GM18505 (cell line): ENCODE results near the gene TOGARAM1.
"Not testable (repeated sequence)": the region's sequence is repeated elsewhere in the genome, so short reads cannot be mapped to it uniquely, and the experiment has no call there.

Experiments
- ATAC-seq: cut with Tn5 transposase; IDR thresholded peaks from one replicate; pipeline ENCODE4 v1.9.1; 2021; ENCODE audit not compliant: unreplicated experiment
- POLR2A ChIP-seq: IDR thresholded peaks from 4 replicates; pipeline ENCODE4 v1.6.1; 2011; ENCODE audit warnings: borderline replicate concordance; ENCODE audit not compliant: insufficient read depth, insufficient read length; ENCODE audit errors: extremely low read depth

TOGARAM1 gene

DNA sequence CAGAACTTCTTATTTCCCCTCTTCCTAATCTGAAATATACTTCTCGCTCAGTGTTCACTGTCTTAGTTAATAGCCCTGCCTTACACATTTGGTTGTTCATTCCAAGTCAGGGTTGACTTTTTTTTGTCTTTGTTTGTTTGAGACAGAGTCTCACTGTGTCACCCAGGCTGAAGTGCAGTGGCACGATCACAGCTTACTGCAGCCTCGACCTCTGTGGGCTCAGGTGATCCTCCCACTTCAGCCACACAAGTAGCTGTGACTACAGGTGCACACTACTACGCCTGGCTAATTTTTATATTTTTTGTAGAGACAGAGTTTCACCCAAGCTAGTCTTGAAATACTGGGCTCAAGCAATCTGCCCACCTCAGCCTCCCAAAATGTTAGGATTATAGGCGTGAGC is 79.7 kb downstream of the TOGARAM1 start:
- no peak for ATAC-seq
- no peak for TF ChIP-seq POLR2A

GRCh38 chr14:45044638-45045037 is 82.6 kb downstream of the TOGARAM1 start:
- no peak for TF ChIP-seq POLR2A
- ATAC-seq = no peak

DNA sequence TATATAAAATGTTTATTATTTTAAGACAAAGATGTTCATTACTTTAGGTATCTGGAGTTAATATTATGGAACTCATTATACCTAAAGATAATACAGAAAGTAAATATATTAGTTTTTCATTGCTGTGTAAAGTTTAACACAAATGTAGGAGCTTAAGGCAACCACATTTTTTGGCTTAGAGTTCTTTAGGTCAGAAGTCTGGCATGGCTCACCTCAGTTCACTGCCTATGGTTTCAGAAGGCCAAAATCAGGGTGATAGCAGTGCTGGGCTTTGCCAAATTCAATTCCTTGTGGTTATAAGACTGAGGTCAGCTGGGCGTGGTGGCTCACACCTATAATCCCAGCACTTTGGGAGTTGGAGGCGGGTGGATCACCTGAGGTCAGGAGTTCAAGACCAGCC is 86.4 kb downstream of the TOGARAM1 start:
- no peak for ATAC-seq
- no peak for TF ChIP-seq POLR2A

GRCh38 chr14:45051180-45051579 is 89.2 kb downstream of the TOGARAM1 start:
- TF ChIP-seq POLR2A = no peak
- ATAC-seq = no peak

- ATAC-seq = no peak
- TF ChIP-seq POLR2A = no peak
Observed at GRCh38 chr14:45051896-45052295, 89.9 kb downstream of the TOGARAM1 start.

- ATAC-seq = no peak
- no peak for TF ChIP-seq POLR2A
Observed at GRCh38 chr14:45057349-45057748, 95.4 kb downstream of the TOGARAM1 start.

GRCh38 chr14:45057881-45058364 is 95.9 kb downstream of the TOGARAM1 start:
- ATAC-seq = no peak
- TF ChIP-seq POLR2A = no peak

DNA sequence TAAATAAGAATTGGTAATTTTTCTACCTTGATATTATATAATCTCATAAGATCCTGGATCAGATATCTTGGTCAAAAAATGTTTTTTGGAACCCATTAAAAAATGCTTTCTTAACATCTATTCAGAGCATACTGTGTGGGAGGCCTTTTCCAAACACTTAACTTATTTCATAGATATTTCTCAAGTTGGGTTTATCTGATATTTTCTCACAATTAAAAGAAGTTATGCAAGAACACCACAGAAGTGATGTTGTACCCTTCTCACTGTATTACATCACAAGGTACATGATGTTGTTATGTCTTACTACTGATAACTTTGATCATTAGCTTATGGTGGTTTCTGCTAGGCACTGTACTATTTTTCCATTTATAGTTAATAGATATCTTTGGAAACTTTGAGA is 98.6 kb downstream of the TOGARAM1 start:
- TF ChIP-seq POLR2A = no peak
- ATAC-seq = no peak

DNA sequence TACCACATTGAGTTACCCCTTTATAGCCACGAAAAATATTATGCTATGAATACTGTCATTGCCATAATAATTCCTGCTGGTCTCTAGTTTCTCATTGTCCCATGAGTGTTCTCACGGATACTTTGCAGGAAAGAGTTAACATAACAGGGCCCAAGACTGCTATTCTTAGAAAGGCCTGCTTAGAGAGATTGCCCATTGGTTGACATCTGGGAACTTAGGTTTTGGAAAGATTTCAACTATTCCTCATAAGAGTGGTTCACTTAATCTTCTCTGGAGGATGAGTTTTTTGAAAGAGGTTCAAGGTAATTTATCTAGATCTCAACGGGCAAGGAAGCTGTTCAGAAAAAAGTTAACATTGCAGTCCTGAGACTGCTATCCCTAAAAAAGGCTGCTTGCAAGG is 103.5 kb downstream of the TOGARAM1 start:
- no peak for TF ChIP-seq POLR2A
- ATAC-seq = no peak

GRCh38 chr14:45065956-45066355 is 104.0 kb downstream of the TOGARAM1 start:
- no peak for TF ChIP-seq POLR2A
- ATAC-seq = no peak

DNA sequence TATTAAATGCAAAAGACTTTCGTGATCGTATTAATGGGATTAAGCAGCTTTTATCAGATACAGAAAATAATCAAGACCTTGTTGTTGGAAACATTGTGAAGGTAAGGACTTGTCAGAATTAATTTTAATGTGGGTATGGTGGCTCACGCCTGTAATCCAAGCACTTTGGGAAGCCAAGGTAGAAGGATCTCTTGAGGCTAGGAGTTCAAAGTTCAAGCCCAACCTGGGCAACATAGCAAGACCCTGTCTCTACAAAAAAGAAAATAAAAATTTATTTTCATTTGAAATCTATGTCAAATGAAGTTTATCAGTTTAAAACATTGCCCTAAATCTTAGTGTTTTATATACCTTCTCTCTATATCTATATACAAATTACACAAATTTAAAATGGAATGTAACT is 104.7 kb downstream of the TOGARAM1 start:
- no peak for TF ChIP-seq POLR2A
- no peak for ATAC-seq

DNA sequence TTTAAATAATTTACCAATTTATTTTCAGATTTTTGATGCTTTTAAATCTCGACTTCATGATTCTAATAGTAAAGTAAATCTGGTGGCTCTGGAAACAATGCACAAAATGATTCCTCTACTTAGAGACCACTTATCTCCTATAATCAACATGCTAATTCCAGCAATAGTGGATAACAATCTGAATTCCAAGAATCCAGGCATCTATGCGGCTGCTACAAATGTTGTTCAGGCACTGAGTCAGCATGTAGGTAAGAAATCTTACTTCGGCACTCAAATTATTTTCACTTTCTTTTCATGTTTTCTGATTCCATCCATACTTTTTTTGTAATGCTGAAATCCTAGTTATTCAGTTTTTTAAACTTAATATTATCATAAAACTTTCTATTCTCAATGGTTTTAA is 106.4 kb downstream of the TOGARAM1 start:
- TF ChIP-seq POLR2A = no peak
- no peak for ATAC-seq

DNA sequence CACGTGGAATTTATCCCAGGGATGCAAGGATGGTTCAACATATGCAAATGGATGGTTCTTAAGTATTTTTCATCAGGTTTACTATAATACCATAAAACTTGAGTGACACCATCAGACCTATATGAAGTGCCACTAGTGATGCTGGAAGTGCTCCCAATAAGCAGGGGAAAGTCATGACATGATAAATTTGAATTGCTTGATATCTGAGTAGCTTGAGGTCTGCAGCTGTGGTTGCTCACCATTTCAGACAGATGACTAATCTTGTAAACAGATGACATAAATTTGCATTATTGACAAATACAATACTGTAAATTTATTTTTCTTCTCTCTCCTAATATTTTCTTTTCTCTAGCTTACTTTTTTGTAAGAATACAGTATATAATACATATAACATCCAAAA is 108.2 kb downstream of the TOGARAM1 start:
- TF ChIP-seq POLR2A = no peak
- no peak for ATAC-seq

GRCh38 chr14:45072126-45072525 is 110.1 kb downstream of the TOGARAM1 start:
- ATAC-seq = no peak
- TF ChIP-seq POLR2A = no peak

DNA sequence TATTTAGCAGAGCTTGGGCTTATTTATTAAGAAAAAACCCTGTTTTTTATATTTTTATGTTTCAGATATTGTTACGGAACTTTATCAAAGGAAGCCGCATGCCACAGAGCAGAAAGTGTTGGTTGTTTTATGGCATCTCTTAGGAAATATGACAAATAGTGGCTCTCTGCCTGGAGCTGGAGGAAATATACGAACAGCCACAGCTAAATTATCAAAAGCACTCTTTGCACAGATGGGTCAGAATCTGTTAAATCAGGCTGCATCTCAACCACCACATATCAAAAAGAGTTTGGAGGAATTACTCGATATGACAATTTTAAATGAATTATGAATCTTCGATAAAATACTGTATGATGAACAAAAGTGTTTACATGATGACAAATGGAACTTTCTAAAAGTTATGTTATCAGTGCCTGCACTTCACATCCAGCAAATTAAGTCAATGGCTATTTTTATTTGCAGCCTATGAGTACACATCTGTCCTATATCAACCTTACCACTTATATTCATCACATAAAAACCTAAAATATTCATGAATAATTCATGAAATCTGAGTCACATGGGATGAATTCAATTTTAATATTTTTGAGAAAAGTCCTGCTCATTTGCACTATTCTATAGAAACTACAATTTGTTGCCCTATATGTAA is 111.4 kb downstream of the TOGARAM1 start:
- no peak for ATAC-seq
- TF ChIP-seq POLR2A = no peak

DNA sequence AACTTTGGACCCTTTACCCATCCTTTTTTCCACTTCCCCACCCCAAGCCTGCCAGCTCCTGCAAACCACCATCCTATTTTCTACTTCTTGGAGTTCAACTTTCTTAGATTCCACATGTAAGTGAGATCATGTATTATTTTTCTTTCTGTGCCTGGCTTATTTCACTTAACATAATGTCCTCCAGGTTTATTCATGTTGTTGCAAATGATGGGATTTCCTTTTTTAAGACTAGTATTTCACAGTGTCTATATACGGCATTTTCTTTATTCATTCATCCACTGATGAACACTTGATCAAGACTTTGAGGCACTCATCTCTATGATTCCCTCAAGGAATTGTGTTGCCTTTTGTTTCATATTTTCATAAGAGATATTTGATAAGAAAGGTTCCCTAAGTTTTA is 116.3 kb downstream of the TOGARAM1 start:
- no peak for TF ChIP-seq POLR2A

DNA sequence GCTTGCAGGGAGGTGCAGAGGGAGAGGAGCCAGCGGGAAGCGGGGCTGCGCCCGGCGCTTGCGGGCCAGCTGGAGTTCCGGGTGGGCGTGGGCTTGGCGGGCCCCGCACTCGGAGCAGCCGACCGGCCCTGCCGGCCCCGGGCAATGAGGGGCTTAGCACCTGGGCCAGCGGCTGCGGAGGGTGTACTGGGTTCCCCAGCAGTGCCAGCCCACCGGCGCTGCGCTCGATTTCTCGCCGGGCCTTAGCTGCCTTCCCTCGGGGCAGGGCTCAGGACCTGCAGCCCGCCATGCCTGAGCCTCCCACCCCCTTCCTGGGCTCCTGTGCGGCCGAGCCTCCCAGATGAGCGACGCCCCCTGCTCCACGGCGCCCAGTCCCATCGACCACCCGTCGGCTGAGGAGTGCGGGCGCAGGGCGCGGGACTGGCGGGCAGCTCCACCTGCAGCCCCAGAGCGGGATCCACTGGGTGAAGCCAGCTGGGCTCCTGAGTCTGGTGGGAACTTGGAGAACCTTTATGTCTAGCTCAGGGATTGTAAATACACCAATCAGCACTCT is 118.5 kb downstream of the TOGARAM1 start:
- ATAC-seq = not testable (repeated sequence)

More for the DNA sequence above, 116.3 kb downstream of the TOGARAM1 start:
- no peak for ATAC-seq

GRCh38 chr14:45081096-45081495 is 119.1 kb downstream of the TOGARAM1 start:
- ATAC-seq = not testable (repeated sequence)
